ENCODE data around the gene SPPL2C. TPM values are rescaled to one million over a fixed set of nuclear protein-coding genes. Genes with fewer than 3 reads are reported as not detected.

SPPL2C gene
- total and polyA plus RNA-seq, 2 of the 8 experiments (the other 6 are each of a cell fraction or from before 2014, with no cell fraction given) = not detected

GRCh38 chr17:45874151-45874550, 29.5 kb downstream of the SPPL2C start:
- Histone ChIP-seq H2BK20ac (ENCODE audit: low read length) (no peak overlapping the region), H4K5ac (ENCODE audit: insufficient read length, low read depth, low read length) (no peak overlapping the region), H3K23ac (ENCODE audit: insufficient read length) (no peak overlapping the region), H3K79me1 (ENCODE audit: low read depth, low read length) (no peaks in the 10 kb centered on the region), H3K9me3 (ENCODE audit: insufficient read depth in 2 of 2, low read depth in 1 of 2, low read length in 1 of 2) (peaks cover 0 to 3% of the 10 kb centered on the region in 2 experiments; a peak in 1 of 4 replicates), H3K23me2 (ENCODE audit: low read depth, low read length) (no peaks in the 10 kb centered on the region), H3K4me1 (replicated peaks in 1 of 4; ENCODE audit: control insufficient read depth in 3 of 4, insufficient read depth in 4 of 4, low read length in 3 of 4) (no peaks in the 10 kb centered on the region; a peak in 1 of 7 replicates), H2BK12ac (ENCODE audit: low read depth, low read length) (no peak overlapping the region), H3K27ac (ENCODE audit: low read depth, low read length) (no peak overlapping the region), H3K27me3 (replicated peaks in 1 of 4; ENCODE audit: control insufficient read depth in 3 of 4, extremely low read depth in 1 of 4, insufficient read depth in 3 of 4, low read length in 3 of 4) (no peaks in the 10 kb centered on the region), H2BK15ac (ENCODE audit: low read length) (no peak overlapping the region), H2AFZ (ENCODE audit: low read length) (no peak overlapping the region), H2BK120ac (replicated peaks; ENCODE audit: low read depth, low read length) (no peak overlapping the region), H3K56ac (replicated peaks; ENCODE audit: insufficient read length, low read depth, low read length) (no peak overlapping the region), H3K9ac (replicated peaks in 1 of 4; ENCODE audit: extremely low read depth in 1 of 4, low read depth in 3 of 4, low read length in 3 of 4) (no peak overlapping the region), H3K79me2 (ENCODE audit: control insufficient read depth in 1 of 2, insufficient read depth in 2 of 2, low read length in 2 of 2) (no peaks in the 10 kb centered on the region), H3K36me3 (ENCODE audit: control insufficient read depth in 2 of 4, insufficient read depth in 4 of 4, low read length in 3 of 4) (no peaks in the 10 kb centered on the region), H3K18ac (ENCODE audit: extremely low read depth, low read length) (no peak overlapping the region), H3K4me2 (ENCODE audit: insufficient read depth in 1 of 2, low read depth in 2 of 2, low read length in 2 of 2) (no peak overlapping the region), H3K4ac (replicated peaks; ENCODE audit: insufficient read length, low read depth, low read length) (no peak overlapping the region), H3K4me3 (ENCODE audit: extremely low read depth in 1 of 4, insufficient read depth in 2 of 4, low read depth in 3 of 4, low read length in 4 of 4) (no peak overlapping the region), H2AK5ac (ENCODE audit: low read depth, low read length) (no peak overlapping the region), H2BK5ac (ENCODE audit: low read depth, low read length) (no peak overlapping the region), H4K91ac (replicated peaks; ENCODE audit: insufficient read length, low read length) (no peak overlapping the region), H3K14ac (ENCODE audit: insufficient read length) (no peak overlapping the region), H4K8ac (ENCODE audit: extremely low read depth, insufficient read depth, low read length) (no peak overlapping the region), H4K20me1 (replicated peaks in 1 of 2; ENCODE audit: control insufficient read depth in 1 of 2, insufficient read depth in 2 of 2, low read length in 2 of 2) (no peaks in the 10 kb centered on the region)
- CTCF ChIA-PET (ENCODE audit: partially characterized antibody) = interaction anchor here (1.1 to 1.4 kb wide), 2 partner anchors 22 to 154 kb away, joined by 4 to 5 read pairs; no protein-coding TSS in a partner anchor
- POLR2A ChIA-PET (ENCODE audit: partially characterized antibody) = no interaction called here
- DNase-seq (ENCODE audit: low read depth in 1 of 2, low spot score in 2 of 2) (no peak), FAIRE-seq (no peak)
- WGBS, 2 experiments (ENCODE audit: extremely low coverage in 1 of 2, insufficient coverage in 1 of 2, insufficient read length in 1 of 2, insufficient replicate concordance in 2 of 2, low coverage in 1 of 2, low lambda C conversion rate in 2 of 2, missing lambda C conversion rate in 1 of 2) = 86% methylated on average over 3 of the region's 3 CpGs; no CpG with 5 or more reads in 1 of the 2 experiments
- no peak for TF ChIP-seq ATF3 (IDR thresholded peaks at IDR 0.05; ENCODE audit: insufficient read depth, low read depth, low read length)
- no peak for TF ChIP-seq CHD1 (IDR thresholded peaks at IDR 0.05; ENCODE audit: low read depth, low read length)
- no peak for TF ChIP-seq JUN (IDR thresholded peaks at IDR 0.05; ENCODE audit: low read depth, low read length)
- no peak for TF ChIP-seq BCL11A (IDR thresholded peaks at IDR 0.05; ENCODE audit: low read depth in 2 of 2, low read length in 2 of 2)
- TF ChIP-seq TEAD4 (IDR thresholded peaks at IDR 0.05; ENCODE audit: low read depth, low read length) = no peak
- no peak for TF ChIP-seq SP4 (IDR thresholded peaks at IDR 0.05; ENCODE audit: low read length)
- no peak for TF ChIP-seq SRF (IDR thresholded peaks at IDR 0.05; ENCODE audit: low read depth, low read length)
- no peak for TF ChIP-seq KDM1A (IDR thresholded peaks at IDR 0.05; ENCODE audit: borderline replicate concordance, low read length)
- no peak for TF ChIP-seq EP300 (IDR thresholded peaks at IDR 0.05; ENCODE audit: borderline replicate concordance in 1 of 2, low read depth in 2 of 2, low read length in 2 of 2)
- no peak for TF ChIP-seq SAP30 (IDR thresholded peaks at IDR 0.05; ENCODE audit: insufficient read depth, insufficient replicate concordance, low read length)
- no peak for TF ChIP-seq POLR2A (IDR thresholded peaks at IDR 0.05; ENCODE audit: control extremely low read depth in 1 of 2, low read depth in 2 of 2, low read length in 2 of 2)
- TF ChIP-seq PHF8 (conservative IDR thresholded peaks at IDR 0.05; ENCODE audit: low read depth, low read length) = no peak
- no peak for TF ChIP-seq SIX5 (IDR thresholded peaks at IDR 0.05; ENCODE audit: low read depth, low read length)
- TF ChIP-seq YY1 (IDR thresholded peaks at IDR 0.05; ENCODE audit: low read depth, low read length) = no peak
- TF ChIP-seq JUND (IDR thresholded peaks at IDR 0.05; ENCODE audit: low read length) = no peak

All from H1 (cell line).